ENCODE data around the gene TNIK.

TNIK gene

DNA sequence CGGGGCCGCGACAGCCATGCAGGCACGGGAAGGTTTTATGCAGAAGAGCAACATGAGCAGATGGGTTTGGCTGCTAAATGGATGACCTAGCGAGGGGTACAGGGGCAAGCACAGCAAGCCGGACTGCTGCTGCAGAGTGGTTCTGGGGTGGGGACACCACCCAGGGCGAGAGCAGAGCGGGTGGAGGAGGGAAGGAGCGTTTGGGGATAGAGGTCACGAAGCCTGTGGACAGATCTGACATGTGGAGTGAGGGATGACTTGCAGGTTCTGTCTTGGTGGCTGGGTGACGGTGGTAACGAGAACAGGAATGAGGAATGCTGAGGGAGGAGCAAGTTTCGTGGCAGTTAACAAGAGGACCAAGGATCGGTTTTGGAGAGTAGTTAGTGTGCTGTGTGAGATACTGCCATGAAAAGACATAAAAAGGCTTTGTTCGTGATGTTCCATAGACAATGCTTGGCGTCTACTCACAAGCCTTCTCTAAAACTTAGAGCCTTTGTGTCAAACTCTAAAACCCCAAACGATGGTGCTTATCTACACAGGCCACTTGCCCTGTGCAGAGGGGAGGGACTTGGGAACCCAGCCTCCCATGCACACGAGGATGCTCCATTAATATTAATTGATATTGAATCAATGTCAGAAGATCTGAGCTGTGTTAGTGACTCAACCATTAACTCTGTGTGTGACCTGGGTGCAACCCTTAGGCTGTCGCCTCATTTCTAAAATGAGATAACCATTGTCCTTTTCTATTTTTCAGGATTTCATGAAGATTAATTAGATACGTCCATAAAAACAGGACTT is 301.0 kb downstream of the TNIK start:
- H3K36me3 ChIP-seq (ENCODE audit: control insufficient read depth, insufficient read depth, low read length), result no peaks in the 10 kb centered on the region
- H3K4me3 ChIP-seq (ENCODE audit: low read length), result no peak overlapping the region
- no peak overlapping the region for H3K9ac ChIP-seq (ENCODE audit: low read length)
- no peaks in the 10 kb centered on the region for H3K9me3 ChIP-seq (ENCODE audit: control insufficient read depth, low read length)
- H3K27me3 ChIP-seq (ENCODE audit: control insufficient read depth, insufficient read depth, low read length), result no peaks in the 10 kb centered on the region
- H3K4me1 ChIP-seq (ENCODE audit: control insufficient read depth, insufficient read depth, low read length), result no peaks in the 10 kb centered on the region

DNA sequence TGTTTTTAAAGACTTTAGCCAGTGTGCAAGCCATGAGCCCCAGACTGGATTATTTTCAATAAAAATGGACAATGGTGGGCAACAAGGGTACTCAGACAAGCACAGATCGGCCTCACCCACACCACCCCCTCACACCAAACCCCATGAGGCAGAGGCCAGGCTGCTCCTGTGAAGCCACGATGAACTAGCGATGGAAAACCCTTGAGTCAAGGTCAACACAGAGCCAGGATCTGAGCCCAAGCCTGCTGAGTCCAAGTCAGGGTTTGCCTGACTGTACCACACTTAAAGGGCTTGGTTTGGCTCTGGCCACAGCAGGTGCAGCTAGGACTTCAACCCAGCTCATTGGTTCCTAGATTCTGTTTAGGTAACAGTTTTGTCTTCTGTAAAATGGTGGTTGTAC is 302.2 kb downstream of the TNIK start:
- no peaks in the 10 kb centered on the region for H3K36me3 ChIP-seq (ENCODE audit: control insufficient read depth, insufficient read depth, low read length)
- no peaks in the 10 kb centered on the region for H3K4me1 ChIP-seq (ENCODE audit: control insufficient read depth, insufficient read depth, low read length)
- H3K9ac ChIP-seq (ENCODE audit: low read length), result no peak overlapping the region
- no peak overlapping the region for H3K4me3 ChIP-seq (ENCODE audit: low read length)
- H3K9me3 ChIP-seq (ENCODE audit: control insufficient read depth, low read length), result no peaks in the 10 kb centered on the region
- H3K27me3 ChIP-seq (ENCODE audit: control insufficient read depth, insufficient read depth, low read length), result no peaks in the 10 kb centered on the region

DNA sequence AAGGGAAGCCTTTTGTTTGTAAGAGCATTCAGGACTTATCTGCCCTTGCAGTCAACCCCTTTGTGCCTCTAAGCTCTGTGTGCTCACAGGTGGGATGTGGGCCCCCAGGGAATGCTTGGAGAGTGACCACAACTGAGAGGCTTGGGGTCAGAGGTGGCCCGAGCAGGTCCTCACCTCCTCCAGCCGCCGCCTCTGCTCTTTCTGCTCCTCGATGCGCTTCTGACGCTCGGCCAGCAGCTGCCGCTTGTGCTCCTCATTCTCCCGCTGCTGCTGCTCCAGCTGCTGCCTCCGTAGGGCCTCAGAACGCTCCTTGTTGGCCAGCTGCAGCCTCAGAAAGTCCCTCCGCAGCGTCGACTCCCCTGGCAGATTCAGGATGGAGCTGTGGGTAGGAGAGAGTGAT is 302.9 kb downstream of the TNIK start:
- Histone ChIP-seq H3K4me1 (ENCODE audit: control insufficient read depth, insufficient read depth, low read length) (no peaks in the 10 kb centered on the region), H3K9me3 (ENCODE audit: control insufficient read depth, low read length) (no peaks in the 10 kb centered on the region), H3K27me3 (ENCODE audit: control insufficient read depth, insufficient read depth, low read length) (no peaks in the 10 kb centered on the region), H3K4me3 (ENCODE audit: low read length) (no peak overlapping the region), H3K9ac (ENCODE audit: low read length) (no peak overlapping the region), H3K36me3 (ENCODE audit: control insufficient read depth, insufficient read depth, low read length) (no peaks in the 10 kb centered on the region)

DNA sequence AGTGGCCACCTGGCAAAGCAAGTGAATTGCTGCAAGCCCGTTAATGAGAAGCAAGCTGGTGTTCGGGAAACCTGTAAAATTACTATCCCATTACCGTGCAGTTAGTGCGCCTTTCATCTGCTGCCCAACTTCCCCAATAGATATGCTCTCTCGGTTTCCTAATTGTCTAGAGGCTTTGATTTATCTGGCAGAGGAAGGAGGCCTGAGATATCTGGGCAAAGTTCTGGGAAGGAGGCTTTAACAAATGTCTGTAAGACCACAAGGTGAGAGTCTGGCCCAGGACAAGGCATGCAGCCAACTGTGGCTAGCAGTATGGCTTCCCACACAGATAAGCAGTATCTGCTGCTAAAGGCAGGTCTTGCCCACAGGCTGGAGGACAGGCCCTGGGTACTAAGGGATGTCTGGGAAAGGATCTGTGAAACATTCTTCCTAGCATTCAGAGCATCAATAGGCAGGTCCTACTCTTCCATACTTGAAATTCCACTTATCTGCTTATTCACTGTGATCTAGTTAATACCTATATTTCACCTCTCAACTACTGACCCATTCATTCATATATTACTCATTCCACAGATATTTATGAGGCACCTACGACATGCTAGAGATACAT is 303.7 kb downstream of the TNIK start:
- no peaks in the 10 kb centered on the region for H3K27me3 ChIP-seq (ENCODE audit: control insufficient read depth, insufficient read depth, low read length)
- no peaks in the 10 kb centered on the region for H3K4me1 ChIP-seq (ENCODE audit: control insufficient read depth, insufficient read depth, low read length)
- H3K9me3 ChIP-seq (ENCODE audit: control insufficient read depth, low read length), result no peaks in the 10 kb centered on the region
- H3K36me3 ChIP-seq (ENCODE audit: control insufficient read depth, insufficient read depth, low read length), result no peaks in the 10 kb centered on the region
- H3K9ac ChIP-seq (ENCODE audit: low read length), result no peak overlapping the region
- H3K4me3 ChIP-seq (ENCODE audit: low read length), result no peak overlapping the region

DNA sequence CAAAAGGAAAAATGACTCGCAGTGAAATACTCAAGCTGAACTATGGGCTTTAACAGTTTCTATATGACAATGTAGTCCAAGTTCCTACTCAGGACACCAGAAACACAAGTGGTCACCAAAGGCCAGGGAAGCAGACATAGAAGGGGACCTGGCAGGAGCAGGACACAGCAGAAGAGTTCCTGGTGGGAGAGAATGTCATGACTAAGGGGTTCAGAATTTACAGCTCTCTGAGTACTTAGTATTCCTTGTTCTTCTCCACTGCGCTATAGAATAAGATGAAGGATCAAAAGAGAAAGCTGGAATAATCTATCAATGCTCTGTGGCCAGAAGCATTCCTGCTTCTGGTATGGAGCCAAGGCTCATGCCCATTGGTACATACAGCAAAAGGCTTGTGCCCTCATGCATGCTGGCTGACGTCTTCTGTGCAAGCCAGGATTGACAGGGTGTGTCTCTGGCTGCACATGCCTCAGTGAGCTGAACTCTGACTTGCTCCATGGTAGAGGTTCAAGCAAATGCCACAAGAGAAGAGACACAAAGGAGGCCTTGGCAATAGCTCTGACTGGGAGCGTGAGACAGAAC is 305.0 kb downstream of the TNIK start:
- no peaks in the 10 kb centered on the region for H3K9me3 ChIP-seq (ENCODE audit: control insufficient read depth, low read length)
- no peaks in the 10 kb centered on the region for H3K4me1 ChIP-seq (ENCODE audit: control insufficient read depth, insufficient read depth, low read length)
- H3K27me3 ChIP-seq (ENCODE audit: control insufficient read depth, insufficient read depth, low read length), result no peaks in the 10 kb centered on the region
- no peak overlapping the region for H3K4me3 ChIP-seq (ENCODE audit: low read length)
- H3K9ac ChIP-seq (ENCODE audit: low read length), result no peak overlapping the region
- no peaks in the 10 kb centered on the region for H3K36me3 ChIP-seq (ENCODE audit: control insufficient read depth, insufficient read depth, low read length)

DNA sequence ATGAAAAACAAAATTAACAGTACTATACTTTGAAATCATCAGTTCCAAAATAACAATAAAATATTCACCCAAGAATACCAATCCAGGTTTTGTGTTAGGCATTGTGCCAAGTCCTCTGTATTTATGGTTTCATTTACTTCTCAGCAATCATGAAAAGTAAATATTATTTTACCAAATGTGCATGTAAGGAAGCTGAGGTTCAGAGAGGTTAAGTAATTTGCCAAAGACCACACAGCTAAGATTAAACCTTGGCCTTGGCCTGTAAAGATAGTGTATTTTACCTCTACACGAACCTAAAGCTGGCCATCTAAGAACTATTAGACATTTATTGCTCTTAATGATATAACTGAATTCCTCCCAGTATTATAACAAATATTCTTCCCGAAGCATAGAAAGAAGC is 309.3 kb downstream of the TNIK start:
- Histone ChIP-seq H3K9ac (ENCODE audit: low read length) (no peak overlapping the region), H3K36me3 (ENCODE audit: control insufficient read depth, insufficient read depth, low read length) (peaks cover 8% of the 10 kb centered on the region), H3K4me3 (ENCODE audit: low read length) (no peak overlapping the region), H3K4me1 (ENCODE audit: control insufficient read depth, insufficient read depth, low read length) (no peaks in the 10 kb centered on the region), H3K9me3 (ENCODE audit: control insufficient read depth, low read length) (no peaks in the 10 kb centered on the region), H3K27me3 (ENCODE audit: control insufficient read depth, insufficient read depth, low read length) (no peaks in the 10 kb centered on the region)

DNA sequence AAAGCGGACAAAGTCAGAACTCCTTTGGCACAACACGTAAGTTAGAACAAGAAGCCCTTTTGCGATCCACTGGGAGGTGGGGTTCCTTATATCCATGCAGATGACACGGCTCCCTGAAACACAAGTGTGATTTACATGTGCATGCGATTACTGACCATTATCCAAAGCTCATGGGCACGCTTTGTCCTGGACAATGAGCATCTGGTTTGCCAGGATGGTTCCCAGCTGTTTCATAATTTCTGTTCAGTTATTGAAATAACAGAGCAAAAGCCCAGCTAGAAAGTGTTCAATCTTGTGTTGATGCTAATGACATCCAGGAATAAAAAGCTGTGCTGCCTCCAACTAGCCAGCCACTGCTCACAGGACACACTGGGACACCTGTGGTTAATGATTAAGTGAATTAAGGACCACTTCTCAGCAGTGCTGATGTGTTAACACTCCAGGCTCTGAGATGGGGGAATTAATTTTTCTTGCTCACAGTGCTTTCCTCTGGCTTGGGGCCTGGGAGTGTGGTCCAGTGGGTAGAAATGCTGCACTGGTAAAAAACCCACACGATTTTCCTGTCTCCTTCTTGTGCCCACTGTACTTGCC is 310.6 kb downstream of the TNIK start:
- Histone ChIP-seq H3K4me1 (ENCODE audit: control insufficient read depth, insufficient read depth, low read length) (no peaks in the 10 kb centered on the region), H3K9ac (ENCODE audit: low read length) (no peak overlapping the region), H3K9me3 (ENCODE audit: control insufficient read depth, low read length) (no peaks in the 10 kb centered on the region), H3K36me3 (ENCODE audit: control insufficient read depth, insufficient read depth, low read length) (peaks cover 8% of the 10 kb centered on the region), H3K4me3 (ENCODE audit: low read length) (no peak overlapping the region), H3K27me3 (ENCODE audit: control insufficient read depth, insufficient read depth, low read length) (no peaks in the 10 kb centered on the region)

DNA sequence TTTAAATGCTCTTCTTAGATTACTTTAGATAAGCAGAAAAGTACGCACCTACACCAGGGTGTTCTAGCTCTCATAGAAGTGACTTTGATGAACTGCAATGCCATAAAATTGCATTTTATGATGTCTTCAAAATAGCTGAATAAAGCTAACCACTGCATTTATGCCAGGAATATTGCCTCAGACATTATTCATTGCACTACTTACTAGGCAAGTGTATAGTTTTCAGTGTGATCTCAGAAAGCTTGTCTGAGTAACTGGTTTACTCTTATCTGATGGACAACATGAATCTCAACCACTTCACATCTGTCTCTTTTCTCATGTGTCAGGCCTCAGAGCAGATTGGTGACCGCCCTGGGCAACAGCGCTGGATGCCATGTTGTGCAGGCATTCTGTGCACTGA is 314.4 kb downstream of the TNIK start:
- Histone ChIP-seq H3K4me3 (ENCODE audit: low read length) (no peak overlapping the region), H3K27me3 (ENCODE audit: control insufficient read depth, insufficient read depth, low read length) (no peaks in the 10 kb centered on the region), H3K9ac (ENCODE audit: low read length) (no peak overlapping the region), H3K9me3 (ENCODE audit: control insufficient read depth, low read length) (no peaks in the 10 kb centered on the region), H3K36me3 (ENCODE audit: control insufficient read depth, insufficient read depth, low read length) (peaks cover 8% of the 10 kb centered on the region), H3K4me1 (ENCODE audit: control insufficient read depth, insufficient read depth, low read length) (no peaks in the 10 kb centered on the region)

DNA sequence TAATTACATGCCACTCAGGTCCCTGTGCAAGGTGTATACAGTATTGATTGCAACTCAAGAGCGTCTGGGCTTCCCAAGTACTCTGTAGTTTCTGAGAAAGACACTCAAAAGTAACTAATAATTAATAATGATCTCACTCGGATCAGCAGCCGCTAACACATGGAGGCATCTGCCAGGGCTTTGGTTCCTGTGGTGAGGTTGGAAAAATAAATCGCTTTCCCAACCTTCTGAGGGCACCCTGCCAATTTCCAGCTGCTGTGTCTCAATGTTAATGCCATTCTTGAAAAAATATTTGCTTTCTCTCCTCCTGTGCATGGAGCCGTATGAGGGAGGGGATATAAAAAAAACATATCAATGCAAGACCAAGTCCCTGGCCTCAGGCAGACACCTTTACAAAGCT is 317.2 kb downstream of the TNIK start:
- Histone ChIP-seq H3K4me3 (ENCODE audit: low read length) (no peak overlapping the region), H3K36me3 (ENCODE audit: control insufficient read depth, insufficient read depth, low read length) (no peaks in the 10 kb centered on the region), H3K9me3 (ENCODE audit: control insufficient read depth, low read length) (no peaks in the 10 kb centered on the region), H3K27me3 (ENCODE audit: control insufficient read depth, insufficient read depth, low read length) (no peaks in the 10 kb centered on the region), H3K4me1 (ENCODE audit: control insufficient read depth, insufficient read depth, low read length) (no peaks in the 10 kb centered on the region), H3K9ac (ENCODE audit: low read length) (no peak overlapping the region)

DNA sequence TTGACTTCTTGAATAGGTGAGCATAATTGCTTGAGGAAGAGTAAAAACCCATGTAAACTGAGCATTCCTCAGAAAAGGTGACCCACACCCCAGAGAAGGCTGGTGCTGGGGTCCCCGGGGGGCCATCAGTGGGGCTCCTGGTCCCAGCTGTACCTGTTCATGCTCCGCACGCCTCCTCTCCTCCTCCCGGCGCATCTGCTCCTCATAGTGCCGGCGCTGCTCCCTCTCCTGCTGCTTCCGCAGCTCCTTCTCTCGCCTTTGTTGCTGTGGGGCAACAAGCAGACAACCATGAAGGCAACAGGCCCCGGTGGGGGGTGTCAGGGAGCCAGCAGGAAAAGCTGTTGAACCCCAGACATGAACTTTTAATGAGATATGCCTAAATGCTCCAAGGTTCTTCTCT is 320.0 kb downstream of the TNIK start:
- H3K36me3 ChIP-seq (ENCODE audit: control insufficient read depth, insufficient read depth, low read length), result no peaks in the 10 kb centered on the region
- no peaks in the 10 kb centered on the region for H3K4me1 ChIP-seq (ENCODE audit: control insufficient read depth, insufficient read depth, low read length)

DNA sequence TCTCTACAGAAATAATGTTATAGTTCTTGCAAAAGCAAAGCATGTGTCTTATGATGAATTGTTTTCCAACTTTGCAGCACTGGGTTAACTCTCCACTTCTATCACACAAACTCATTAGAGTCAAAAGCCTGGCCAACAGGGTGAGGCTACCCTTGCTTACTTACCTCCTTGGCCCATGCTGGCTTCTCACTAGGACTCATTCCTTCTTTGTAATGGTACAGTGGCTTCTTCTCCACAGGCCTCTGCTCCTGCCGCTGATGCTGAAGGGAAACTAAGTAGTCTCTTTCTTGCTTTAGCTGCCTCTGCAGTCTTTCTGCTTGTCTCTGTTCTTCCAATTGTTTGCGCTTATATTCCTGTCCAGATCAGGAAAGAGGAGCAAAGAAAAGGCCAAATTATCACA is 322.2 kb downstream of the TNIK start:
- Histone ChIP-seq H3K27me3 (ENCODE audit: control insufficient read depth, insufficient read depth, low read length) (no peaks in the 10 kb centered on the region), H3K9me3 (ENCODE audit: control insufficient read depth, low read length) (no peaks in the 10 kb centered on the region), H3K9ac (ENCODE audit: low read length) (no peak overlapping the region), H3K4me3 (ENCODE audit: low read length) (no peak overlapping the region), H3K36me3 (ENCODE audit: control insufficient read depth, insufficient read depth, low read length) (no peaks in the 10 kb centered on the region), H3K4me1 (ENCODE audit: control insufficient read depth, insufficient read depth, low read length) (no peaks in the 10 kb centered on the region)

More for the DNA sequence above, 320.0 kb downstream of the TNIK start:
- Histone ChIP-seq H3K4me3 (ENCODE audit: low read length) (no peak overlapping the region), H3K9me3 (ENCODE audit: control insufficient read depth, low read length) (no peaks in the 10 kb centered on the region), H3K9ac (ENCODE audit: low read length) (no peak overlapping the region), H3K27me3 (ENCODE audit: control insufficient read depth, insufficient read depth, low read length) (no peaks in the 10 kb centered on the region)

DNA sequence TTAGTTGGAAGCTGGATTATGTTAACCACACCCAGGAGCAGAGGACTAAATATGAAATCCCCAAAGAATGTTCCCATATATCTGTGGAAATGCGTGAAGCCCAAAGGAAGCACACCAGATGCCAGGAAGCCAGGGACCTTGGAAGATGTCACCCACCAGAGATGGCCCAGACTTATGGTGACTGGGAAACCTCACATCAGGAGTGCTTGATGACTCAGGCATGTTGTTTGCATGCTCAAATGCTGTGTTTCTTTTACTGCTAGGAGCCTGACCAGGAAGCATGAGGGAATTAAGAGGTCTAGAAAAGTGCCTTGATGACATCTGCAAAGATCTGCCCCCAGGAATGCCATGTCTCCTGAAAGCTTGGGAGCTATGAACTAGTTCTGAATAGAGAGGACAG is 324.7 kb downstream of the TNIK start:
- Histone ChIP-seq H3K9me3 (ENCODE audit: control insufficient read depth, low read length) (no peaks in the 10 kb centered on the region), H3K9ac (ENCODE audit: low read length) (no peak overlapping the region), H3K36me3 (ENCODE audit: control insufficient read depth, insufficient read depth, low read length) (no peaks in the 10 kb centered on the region), H3K4me1 (ENCODE audit: control insufficient read depth, insufficient read depth, low read length) (no peaks in the 10 kb centered on the region), H3K4me3 (ENCODE audit: low read length) (no peak overlapping the region), H3K27me3 (ENCODE audit: control insufficient read depth, insufficient read depth, low read length) (no peaks in the 10 kb centered on the region)

Data from mucosa of stomach (tissue), 1 donor.